Testis (tissue), 3 donors: Measurements from ENCODE around the gene C16orf86. TPM values are rescaled to one million over a fixed set of nuclear protein-coding genes. Genes with fewer than 3 reads are reported as not detected.

Experiments
- DNase-seq: peaks from one replicate; pipeline ENCODE4 v3.0.0-alpha.2; 2019
- H3K27ac ChIP-seq, 2 donors: fragments of 200-600 bp; sonication (generic); one replicate each; pipeline ENCODE4 v1.5.1; 2019
- H3K27me3 ChIP-seq: fragments of 200-600 bp; sonication (generic); one replicate; pipeline ENCODE4 v1.5.1; 2019
- H3K36me3 ChIP-seq: fragments of 200-600 bp; sonication (generic); one replicate; pipeline ENCODE4 v1.5.1; 2017; ENCODE audit warnings: low read depth; ENCODE audit errors: missing control alignments
- H3K4me1 ChIP-seq: fragments of 200-600 bp; sonication (generic); one replicate; pipeline ENCODE4 v1.5.1; 2019
- H3K4me3 ChIP-seq, 2 donors: fragments of 200-600 bp; sonication (generic); one replicate each; pipeline ENCODE4 v1.5.1; 2017 to 2019
- H3K9me3 ChIP-seq: fragments of 200-600 bp; sonication (generic); one replicate; pipeline ENCODE4 v1.5.1; 2017
- POLR2A ChIP-seq: fragments of 450-650 bp; IDR thresholded peaks from one replicate; pipeline ENCODE4 v1.6.1; 2017; ENCODE audit warnings: antibody characterized with exemption, mild to moderate bottlenecking, moderate library complexity
- whole genome bisulfite sequencing, 2 donors: methylation state at CpG; one replicate each; pipeline ENCODE4 v1.1.5; 2018; 5-methylcytosine and 5-hydroxymethylcytosine counted together
- intact Hi-C: fragments of 100-400 bp; cut with DNase I; formaldehyde crosslinking; loops from one replicate; pipeline ENCODE4 v1.15.1; 2023; ENCODE audit warnings: low total_unique reads
- polyA plus RNA-seq: library from polyadenylated mRNA; stranded (reverse); fragments of 350-450 nt; fragmentation: Illumina TruSeq; extraction: RNeasy Lipid Tissue Mini Kit (QIAGEN cat#74804); gene quantifications from one replicate; pipeline ENCODE4 v1.2.3, GENCODE V29; 2014; ENCODE audit warnings: low read depth, low replicate concordance; ENCODE audit not compliant: insufficient read depth
- total RNA-seq, 2 donors: library from RNA; depleted of rRNA; stranded (reverse); fragments of >200 nt; gene quantifications; one replicate each; pipeline ENCODE4 v1.2.3, GENCODE V29; 2016
- TF ChIP-seq, protein P1 (sequence below), 3 experiments: fragments of 450-650 bp in 2 of 3; fragments of 200-600 bp in 1 of 3; sonication (generic) in 1 of 3; IDR thresholded peaks; one replicate each; pipeline ENCODE4 v1.5.1; 2016 to 2019; ENCODE audit warnings: antibody characterized with exemption in 3 of 3, mild to moderate bottlenecking in 2 of 3, moderate library complexity in 1 of 3

C16orf86 gene
- total and polyA plus RNA-seq, 3 donors from 2014 or later, result 38.7 to 77.9 (median 43.4) TPM

- Histone ChIP-seq H3K4me3 (no peak overlapping the region), H3K9me3 (no peaks in the 10 kb centered on the region), H3K27ac (no peak overlapping the region), H3K36me3 (no peaks in the 10 kb centered on the region), H3K4me1 (peaks cover 18% of the 10 kb centered on the region), H3K27me3 (no peaks in the 10 kb centered on the region)
- DNase-seq, result no peak
- intact Hi-C loops, result no loop called here
- TF ChIP-seq, protein P1, sequence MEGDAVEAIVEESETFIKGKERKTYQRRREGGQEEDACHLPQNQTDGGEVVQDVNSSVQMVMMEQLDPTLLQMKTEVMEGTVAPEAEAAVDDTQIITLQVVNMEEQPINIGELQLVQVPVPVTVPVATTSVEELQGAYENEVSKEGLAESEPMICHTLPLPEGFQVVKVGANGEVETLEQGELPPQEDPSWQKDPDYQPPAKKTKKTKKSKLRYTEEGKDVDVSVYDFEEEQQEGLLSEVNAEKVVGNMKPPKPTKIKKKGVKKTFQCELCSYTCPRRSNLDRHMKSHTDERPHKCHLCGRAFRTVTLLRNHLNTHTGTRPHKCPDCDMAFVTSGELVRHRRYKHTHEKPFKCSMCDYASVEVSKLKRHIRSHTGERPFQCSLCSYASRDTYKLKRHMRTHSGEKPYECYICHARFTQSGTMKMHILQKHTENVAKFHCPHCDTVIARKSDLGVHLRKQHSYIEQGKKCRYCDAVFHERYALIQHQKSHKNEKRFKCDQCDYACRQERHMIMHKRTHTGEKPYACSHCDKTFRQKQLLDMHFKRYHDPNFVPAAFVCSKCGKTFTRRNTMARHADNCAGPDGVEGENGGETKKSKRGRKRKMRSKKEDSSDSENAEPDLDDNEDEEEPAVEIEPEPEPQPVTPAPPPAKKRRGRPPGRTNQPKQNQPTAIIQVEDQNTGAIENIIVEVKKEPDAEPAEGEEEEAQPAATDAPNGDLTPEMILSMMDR (IDR thresholded peaks at IDR 0.05), result no peak
- no peak for TF ChIP-seq POLR2A
Observed at GRCh38 chr16:67662653-67663010, 4.0 kb upstream of the C16orf86 start.

DNA sequence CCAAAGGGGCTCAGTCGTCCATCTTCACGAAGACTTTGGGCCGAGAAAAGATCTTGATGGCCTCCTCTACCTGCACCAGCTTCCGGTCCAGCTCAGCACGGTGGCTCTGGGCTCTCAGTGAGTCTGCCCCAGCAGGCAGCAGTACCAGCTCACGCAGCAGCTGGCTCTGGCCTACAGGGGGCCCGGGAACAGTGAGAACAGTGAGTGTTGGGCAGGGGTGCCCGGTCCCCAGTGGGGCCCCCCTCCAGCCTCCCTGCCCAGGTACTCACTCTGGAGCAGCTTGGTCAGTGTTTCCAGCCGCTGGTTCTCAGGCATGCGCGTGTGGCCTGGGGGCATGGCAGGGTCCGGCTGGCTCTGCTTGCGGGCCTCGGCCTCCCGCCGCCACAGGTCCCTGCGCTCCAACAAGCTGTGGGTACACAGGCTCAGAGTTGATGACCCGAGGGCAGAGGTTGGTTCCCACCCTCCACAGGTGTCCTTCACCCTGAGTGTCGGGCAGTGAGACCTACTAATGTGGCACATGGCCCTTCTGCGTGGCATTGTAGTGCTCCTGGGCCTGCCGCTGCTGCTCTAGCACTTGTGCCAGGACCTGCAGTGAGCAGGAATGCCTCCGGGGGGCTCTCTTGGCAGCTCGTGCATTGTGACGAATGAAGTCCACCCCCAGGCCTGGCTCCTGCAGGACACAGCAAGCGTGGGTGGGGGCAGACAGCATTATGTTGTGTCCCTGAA lies 3.3 kb upstream of the C16orf86 start:
- Histone ChIP-seq H3K4me1 (peaks cover 25% of the 10 kb centered on the region), H3K27ac (no peak overlapping the region), H3K4me3 (no peak overlapping the region), H3K27me3 (no peaks in the 10 kb centered on the region), H3K36me3 (no peaks in the 10 kb centered on the region), H3K9me3 (no peaks in the 10 kb centered on the region)
- no peak for TF ChIP-seq POLR2A
- TF ChIP-seq, protein P1 (IDR thresholded peaks at IDR 0.05), result no peak
- 83 to 86% methylated on average over 12 to 25 of the region's 25 CpGs for WGBS, 2 donors
- intact Hi-C loops, result no loop called here
- no peak for DNase-seq

DNA sequence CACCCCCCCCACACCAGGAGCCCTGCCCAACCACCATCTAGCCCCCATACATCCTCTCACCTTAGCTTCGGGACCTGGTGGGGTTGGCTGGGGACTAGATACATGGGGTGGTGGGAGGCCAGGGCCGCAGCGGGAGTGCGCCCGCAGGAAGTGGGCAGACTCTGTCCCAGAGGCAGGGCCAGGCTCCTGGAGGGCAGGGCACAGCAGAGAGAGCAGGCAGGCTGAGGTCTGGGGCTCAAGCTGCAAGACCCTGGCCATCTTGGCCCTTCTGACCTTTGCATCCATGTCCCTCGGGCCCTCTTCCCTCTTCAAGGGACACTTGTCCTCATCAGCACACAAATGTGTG lies 2.8 kb upstream of the C16orf86 start:
- Histone ChIP-seq H3K27me3 (no peaks in the 10 kb centered on the region), H3K27ac (no peak overlapping the region), H3K4me3 (no peak overlapping the region), H3K9me3 (no peaks in the 10 kb centered on the region), H3K4me1 (peaks cover 25% of the 10 kb centered on the region), H3K36me3 (no peaks in the 10 kb centered on the region)
- no peak for TF ChIP-seq POLR2A
- TF ChIP-seq, protein P1 (IDR thresholded peaks at IDR 0.05), result no peak
- 67 to 92% methylated on average over 4 to 6 of the region's 6 CpGs for WGBS, 2 donors
- intact Hi-C loops, result no loop called here
- no peak for DNase-seq

- 79 to 84% methylated on average over 4 of the region's 4 CpGs for WGBS, 2 donors
- no peak for TF ChIP-seq POLR2A
- TF ChIP-seq, protein P1 (IDR thresholded peaks at IDR 0.05), result no peak
Observed at GRCh38 chr16:67664258-67664657, 2.4 kb upstream of the C16orf86 start.

DNA sequence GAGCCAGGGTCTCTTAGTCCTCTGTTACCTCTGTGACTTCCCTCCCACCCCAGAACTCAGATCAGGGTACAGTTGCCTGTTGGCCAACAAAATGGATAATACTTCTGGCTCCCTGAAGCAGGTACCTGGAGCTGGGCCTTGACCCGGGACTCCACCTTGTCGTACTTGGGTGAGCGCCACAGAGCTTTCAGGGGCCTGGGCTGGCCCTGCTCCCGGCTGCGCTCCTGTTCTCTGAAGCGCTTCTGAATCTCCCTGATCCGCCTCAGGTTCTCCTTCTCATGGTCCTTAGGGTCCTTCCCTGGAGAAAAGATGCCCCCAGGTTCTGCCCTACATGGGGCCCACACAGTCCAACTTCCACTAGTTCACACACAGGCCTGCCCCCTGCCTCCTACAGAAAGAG lies 1.7 kb upstream of the C16orf86 start:
- WGBS, 2 donors, result 95 to 96% methylated on average over 7 of the region's 7 CpGs
- Histone ChIP-seq H3K27me3 (no peaks in the 10 kb centered on the region), H3K36me3 (no peaks in the 10 kb centered on the region), H3K9me3 (no peaks in the 10 kb centered on the region), H3K27ac (no peak overlapping the region), H3K4me1 (peaks cover 17% of the 10 kb centered on the region), H3K4me3 (no peak overlapping the region)
- intact Hi-C loops, result no loop called here
- no peak for DNase-seq
- TF ChIP-seq POLR2A, result no peak
- TF ChIP-seq, protein P1 (IDR thresholded peaks at IDR 0.05), result no peak

More at GRCh38 chr16:67664258-67664657, 2.4 kb upstream of the C16orf86 start:
- no peak overlapping the region for H3K4me3 ChIP-seq
- H3K27ac ChIP-seq, result no peak overlapping the region
- no peaks in the 10 kb centered on the region for H3K27me3 ChIP-seq
- no peaks in the 10 kb centered on the region for H3K36me3 ChIP-seq
- intact Hi-C loops, result no loop called here
- H3K4me1 ChIP-seq, result peaks cover 22% of the 10 kb centered on the region
- no peaks in the 10 kb centered on the region for H3K9me3 ChIP-seq
- DNase-seq, result no peak
